Measurements from ENCODE around the gene TANC1. TPM values are rescaled to one million over a fixed set of nuclear protein-coding genes. Genes with fewer than 3 reads are reported as not detected.

The TANC1 gene
- polyA plus RNA-seq, 2 of the 4 experiments (the other 2 are of a cell fraction): 9.2 to 21.2 TPM

- no peak for TF ChIP-seq RCOR1 (IDR thresholded peaks at IDR 0.05; ENCODE audit: low read depth, low read length)
These were observed 185.0 kb downstream of the TANC1 start (continued) for GRCh38 chr2:159153463-159153862.

- Histone ChIP-seq H3K27ac (no peak overlapping the region), H3K4me1 (no peaks in the 10 kb centered on the region), H3K9me3 (no peaks in the 10 kb centered on the region), H3K4me3 (no peak overlapping the region), H3K4me2 (no peak overlapping the region)
- WGBS (ENCODE audit: missing lambda C conversion rate): 98% methylated on average over 2 of the region's 2 CpGs
- ATAC-seq: no peak
- TF ChIP-seq POLR2AphosphoS2 (conservative IDR thresholded peaks at IDR 0.05; ENCODE audit: low read length) (no peak), CHD4 (IDR thresholded peaks at IDR 0.05; ENCODE audit: borderline replicate concordance) (no peak), HES2 (IDR thresholded peaks at IDR 0.05) (no peak), BHLHE40 (IDR thresholded peaks at IDR 0.05; ENCODE audit: low read depth, low read length) (no peak), TP53 (CRISPR knock-in tag; IDR thresholded peaks at IDR 0.05) (no peak), POLR2A (IDR thresholded peaks at IDR 0.05; ENCODE audit: low read length) (no peak), HMGXB4 (CRISPR knock-in tag; IDR thresholded peaks at IDR 0.05; ENCODE audit: borderline replicate concordance) (no peak)
- DNase-seq (ENCODE audit: low read depth in 1 of 2, low spot score in 1 of 2): no peak
- POLR2A ChIA-PET: no interaction called here
- no peak for FAIRE-seq
- CTCF ChIA-PET: interaction anchor here (2.0 kb wide), 1 partner anchor 35 kb away, joined by 6 read pairs; no protein-coding TSS in a partner anchor
These were observed 185.5 kb downstream of the TANC1 start for GRCh38 chr2:159153951-159154350.

DNA sequence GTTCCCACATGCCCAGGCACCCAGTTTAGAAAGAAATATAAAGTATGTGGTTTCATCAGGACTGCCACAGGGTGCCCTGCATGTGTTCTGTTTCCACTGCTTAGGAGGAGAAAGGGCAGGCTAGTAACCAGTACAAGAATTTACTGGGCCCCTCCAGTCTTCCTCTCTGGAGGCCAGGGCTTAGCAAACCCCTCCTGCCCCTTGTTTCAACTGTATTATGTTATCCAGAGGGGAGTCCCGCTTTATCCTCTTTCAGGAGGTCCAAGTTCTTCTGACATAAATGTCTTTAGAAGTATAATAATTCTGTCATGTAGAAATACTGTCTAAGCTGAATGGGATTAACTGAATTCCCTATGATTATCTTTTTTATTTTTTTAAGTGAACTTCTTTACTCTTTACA lies 185.9 kb downstream of the TANC1 start:
- H3K4me3 ChIP-seq: no peak overlapping the region
- FAIRE-seq: no peak
- no peak for ATAC-seq
- no peak for DNase-seq (ENCODE audit: low read depth in 1 of 2, low spot score in 1 of 2)
- WGBS (ENCODE audit: missing lambda C conversion rate): 90% methylated on average over 1 of the region's 1 CpG
- no peak overlapping the region for H3K27ac ChIP-seq
- H3K9me3 ChIP-seq: no peaks in the 10 kb centered on the region
- no peaks in the 10 kb centered on the region for H3K4me1 ChIP-seq
- ChIA-PET CTCF (interaction anchor here (1.0 to 2.0 kb wide), 2 partner anchors 15 to 35 kb away, joined by 3 to 6 read pairs; no protein-coding TSS in a partner anchor), POLR2A (no interaction called here)
- H3K4me2 ChIP-seq: no peak overlapping the region
- TF ChIP-seq RARB (CRISPR knock-in tag; IDR thresholded peaks at IDR 0.05) (no peak), KDM5A (IDR thresholded peaks at IDR 0.05) (no peak), FOSB (CRISPR knock-in tag; IDR thresholded peaks at IDR 0.05) (no peak), EHF (CRISPR knock-in tag; IDR thresholded peaks at IDR 0.05) (no peak), ZFP36 (IDR thresholded peaks at IDR 0.05; ENCODE audit: borderline replicate concordance, partially characterized antibody) (no peak), CBX2 (IDR thresholded peaks at IDR 0.05; ENCODE audit: borderline replicate concordance, low read depth) (no peak), E2F6 (IDR thresholded peaks at IDR 0.05; ENCODE audit: borderline replicate concordance, low read depth) (no peak), ZNF302 (CRISPR knock-in tag; IDR thresholded peaks at IDR 0.05) (no peak), SMC3 (IDR thresholded peaks at IDR 0.05) (no peak), HDAC2 (IDR thresholded peaks at IDR 0.05) (no peak), MAX (IDR thresholded peaks at IDR 0.05) (no peak), FOSL2 (IDR thresholded peaks at IDR 0.05) (no peak), FOSL2 (CRISPR knock-in tag; IDR thresholded peaks at IDR 0.05) (no peak), HES2 (IDR thresholded peaks at IDR 0.05) (no peak), NFE2L2 (conservative IDR thresholded peaks at IDR 0.05; ENCODE audit: low read length) (no peak), EHMT2 (IDR thresholded peaks at IDR 0.05; ENCODE audit: low read depth) (no peak), PHF8 (IDR thresholded peaks at IDR 0.05; ENCODE audit: borderline replicate concordance, low read depth) (no peak), RCOR1 (IDR thresholded peaks at IDR 0.05; ENCODE audit: low read depth, low read length) (no peak)
- TF ChIP-seq, protein P1, sequence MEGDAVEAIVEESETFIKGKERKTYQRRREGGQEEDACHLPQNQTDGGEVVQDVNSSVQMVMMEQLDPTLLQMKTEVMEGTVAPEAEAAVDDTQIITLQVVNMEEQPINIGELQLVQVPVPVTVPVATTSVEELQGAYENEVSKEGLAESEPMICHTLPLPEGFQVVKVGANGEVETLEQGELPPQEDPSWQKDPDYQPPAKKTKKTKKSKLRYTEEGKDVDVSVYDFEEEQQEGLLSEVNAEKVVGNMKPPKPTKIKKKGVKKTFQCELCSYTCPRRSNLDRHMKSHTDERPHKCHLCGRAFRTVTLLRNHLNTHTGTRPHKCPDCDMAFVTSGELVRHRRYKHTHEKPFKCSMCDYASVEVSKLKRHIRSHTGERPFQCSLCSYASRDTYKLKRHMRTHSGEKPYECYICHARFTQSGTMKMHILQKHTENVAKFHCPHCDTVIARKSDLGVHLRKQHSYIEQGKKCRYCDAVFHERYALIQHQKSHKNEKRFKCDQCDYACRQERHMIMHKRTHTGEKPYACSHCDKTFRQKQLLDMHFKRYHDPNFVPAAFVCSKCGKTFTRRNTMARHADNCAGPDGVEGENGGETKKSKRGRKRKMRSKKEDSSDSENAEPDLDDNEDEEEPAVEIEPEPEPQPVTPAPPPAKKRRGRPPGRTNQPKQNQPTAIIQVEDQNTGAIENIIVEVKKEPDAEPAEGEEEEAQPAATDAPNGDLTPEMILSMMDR (IDR thresholded peaks at IDR 0.05): no peak
- TF ChIP-seq, protein P2, sequence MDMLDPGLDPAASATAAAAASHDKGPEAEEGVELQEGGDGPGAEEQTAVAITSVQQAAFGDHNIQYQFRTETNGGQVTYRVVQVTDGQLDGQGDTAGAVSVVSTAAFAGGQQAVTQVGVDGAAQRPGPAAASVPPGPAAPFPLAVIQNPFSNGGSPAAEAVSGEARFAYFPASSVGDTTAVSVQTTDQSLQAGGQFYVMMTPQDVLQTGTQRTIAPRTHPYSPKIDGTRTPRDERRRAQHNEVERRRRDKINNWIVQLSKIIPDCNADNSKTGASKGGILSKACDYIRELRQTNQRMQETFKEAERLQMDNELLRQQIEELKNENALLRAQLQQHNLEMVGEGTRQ (IDR thresholded peaks at IDR 0.05): no peak

Measured in A549 (cell line).